Ammon's horn (tissue), 1 donor: ENCODE results near the gene KRTAP2-3.

Source experiments
- DNase-seq: peaks from one replicate; pipeline ENCODE4 v3.0.0-alpha.2; 2016; ENCODE audit warnings: low spot score

Gene KRTAP2-3

GRCh38 chr17:41029633-41030245, 30.2 kb downstream of the KRTAP2-3 start, which contains the start of gene KRTAP1-4:
KRTAP1-4 (minus strand) TSS chr17:41030195; CDS start chr17:41030078, 117 bp downstream.
- no peak for DNase-seq

GRCh38 chr17:41026715-41027471, 33.0 kb downstream of the KRTAP2-3 start, which contains the start of gene KRTAP1-5:
KRTAP1-5 (minus strand) TSS chr17:41027208; CDS start chr17:41027155, 53 bp downstream.
- DNase-seq, result no peak

- no peak for DNase-seq
Measured at GRCh38 chr17:41024697-41025096, 35.2 kb downstream of the KRTAP2-3 start.

GRCh38 chr17:41020336-41020735, 39.6 kb downstream of the KRTAP2-3 start:
- DNase-seq, result no peak

GRCh38 chr17:41019415-41019814, 40.5 kb downstream of the KRTAP2-3 start:
- DNase-seq, result no peak

- DNase-seq, result no peak
Measured at GRCh38 chr17:41018541-41018940, 41.4 kb downstream of the KRTAP2-3 start.

GRCh38 chr17:41016578-41017215, 43.2 kb downstream of the KRTAP2-3 start:
- no peak for DNase-seq

GRCh38 chr17:41015454-41015853, 44.5 kb downstream of the KRTAP2-3 start:
- no peak for DNase-seq

- no peak for DNase-seq
Measured at GRCh38 chr17:41013606-41014005, 46.3 kb downstream of the KRTAP2-3 start.

GRCh38 chr17:41013181-41013580, 46.7 kb downstream of the KRTAP2-3 start:
- no peak for DNase-seq

- DNase-seq, result no peak
Measured at GRCh38 chr17:41012326-41013120, 47.4 kb downstream of the KRTAP2-3 start.

GRCh38 chr17:41010441-41010840, 49.5 kb downstream of the KRTAP2-3 start:
- no peak for DNase-seq

GRCh38 chr17:41009936-41010335, 50.0 kb downstream of the KRTAP2-3 start:
- DNase-seq, result no peak

- no peak for DNase-seq
Measured at GRCh38 chr17:41009301-41009760, 50.6 kb downstream of the KRTAP2-3 start.
